ENCODE measurements around the gene LHFPL6. TPM values are rescaled to one million over a fixed set of nuclear protein-coding genes. Genes with fewer than 3 reads are reported as not detected.
A peak's percentile ranks its signal among the peaks of the same experiment; 100 is the strongest.

Gene LHFPL6
- total RNA-seq, 1 donor from 2014 or later, result 19.1 TPM

GRCh38 chr13:39596176-39596575 lies 6.8 kb downstream of the LHFPL6 start:
- no peak for DNase-seq (ENCODE audit: extremely low read depth, low read depth, low spot score)

- DNase-seq (ENCODE audit: extremely low read depth, low read depth, low spot score), result no peak
Measured at GRCh38 chr13:39590466-39591036, 12.4 kb downstream of the LHFPL6 start.

GRCh38 chr13:39588384-39588783 lies 14.6 kb downstream of the LHFPL6 start:
- no peak for DNase-seq (ENCODE audit: extremely low read depth, low read depth, low spot score)

GRCh38 chr13:39587939-39588338 lies 15.1 kb downstream of the LHFPL6 start:
- DNase-seq (ENCODE audit: extremely low read depth, low read depth, low spot score), result no peak

- DNase-seq (ENCODE audit: extremely low read depth, low read depth, low spot score), result no peak
Measured at GRCh38 chr13:39586958-39587605, 15.9 kb downstream of the LHFPL6 start.

GRCh38 chr13:39586151-39586550 lies 16.8 kb downstream of the LHFPL6 start:
- no peak for DNase-seq (ENCODE audit: extremely low read depth, low read depth, low spot score)

GRCh38 chr13:39585219-39585618 lies 17.8 kb downstream of the LHFPL6 start:
- DNase-seq (ENCODE audit: extremely low read depth, low read depth, low spot score), result no peak

- no peak for DNase-seq (ENCODE audit: extremely low read depth, low read depth, low spot score)
Measured at GRCh38 chr13:39580881-39581575, 22.0 kb downstream of the LHFPL6 start.

DNA sequence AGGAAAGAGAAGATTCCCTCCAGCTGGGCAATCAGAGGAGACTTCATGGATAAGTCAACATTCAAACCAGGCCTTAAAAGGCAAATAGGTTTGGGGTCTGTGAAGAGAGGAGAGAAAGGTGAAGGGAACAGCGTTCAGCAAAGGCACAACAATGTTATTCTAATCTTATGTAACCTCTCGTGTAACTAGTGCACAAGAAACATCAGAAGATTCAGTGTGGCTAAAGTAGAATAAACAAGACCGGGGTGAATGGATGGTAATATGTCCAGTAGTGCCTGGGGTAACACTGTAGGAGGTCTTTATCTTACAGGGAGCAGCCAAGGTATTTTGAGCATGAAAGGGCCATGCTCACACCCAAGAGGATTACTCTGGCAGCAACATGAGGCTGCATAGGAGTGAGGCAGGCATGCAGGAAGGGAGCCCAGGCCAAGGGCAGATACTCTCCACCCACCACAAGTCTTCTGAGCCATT lies 24.1 kb downstream of the LHFPL6 start:
- no peak for DNase-seq (ENCODE audit: extremely low read depth, low read depth, low spot score)

DNA sequence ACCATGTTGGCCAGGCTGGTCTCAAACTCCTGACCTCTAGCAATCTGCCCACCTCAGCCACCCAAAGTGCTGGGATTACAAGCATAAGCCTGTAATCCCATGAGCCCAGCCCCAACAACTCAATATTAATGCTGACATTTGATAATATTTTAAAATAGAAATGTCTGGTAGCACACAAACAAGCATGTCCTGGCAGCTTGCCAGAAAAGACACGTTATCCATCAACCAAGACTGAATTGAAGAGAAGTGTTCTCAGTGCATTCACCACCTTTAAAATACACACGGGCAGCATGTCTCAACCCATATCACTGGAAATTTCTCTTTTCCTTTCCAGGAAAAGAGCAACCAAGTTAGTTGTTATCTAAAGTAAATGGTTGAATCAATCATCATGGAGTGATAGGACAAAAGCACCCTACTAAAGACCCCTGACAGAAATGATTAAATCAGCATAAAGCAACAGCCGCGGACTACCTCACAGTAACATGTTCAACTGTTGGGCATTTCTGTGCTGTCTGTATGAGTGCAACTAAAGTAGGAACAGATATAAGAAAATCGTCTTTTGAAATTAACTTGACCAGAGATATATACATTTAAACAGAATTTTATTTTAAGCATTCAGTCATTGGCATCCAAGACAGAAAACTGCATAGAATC lies 25.0 kb downstream of the LHFPL6 start:
- no peak for DNase-seq (ENCODE audit: extremely low read depth, low read depth, low spot score)

DNA sequence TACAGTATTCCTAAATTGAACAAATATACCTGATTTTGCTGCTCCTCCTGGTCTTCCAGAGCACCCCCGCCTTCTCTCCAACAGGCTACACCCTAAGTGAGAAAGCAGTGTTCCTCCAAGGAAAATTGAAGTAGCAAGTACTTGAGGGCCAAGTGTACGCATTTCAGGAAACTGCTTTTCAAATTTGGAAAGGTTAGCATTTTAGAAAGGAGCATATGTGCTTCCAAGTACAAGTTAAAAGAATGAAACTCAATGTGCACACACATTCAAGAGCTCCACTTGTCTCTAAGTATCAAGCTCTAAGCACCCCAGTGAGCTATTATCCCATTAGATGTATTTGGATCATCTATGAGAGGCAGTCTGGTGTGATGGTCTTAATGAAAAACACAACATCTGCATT lies 25.8 kb downstream of the LHFPL6 start:
- no peak for DNase-seq (ENCODE audit: extremely low read depth, low read depth, low spot score)

- no peak for DNase-seq (ENCODE audit: extremely low read depth, low read depth, low spot score)
Measured at GRCh38 chr13:39575641-39576238, 27.3 kb downstream of the LHFPL6 start.

DNA sequence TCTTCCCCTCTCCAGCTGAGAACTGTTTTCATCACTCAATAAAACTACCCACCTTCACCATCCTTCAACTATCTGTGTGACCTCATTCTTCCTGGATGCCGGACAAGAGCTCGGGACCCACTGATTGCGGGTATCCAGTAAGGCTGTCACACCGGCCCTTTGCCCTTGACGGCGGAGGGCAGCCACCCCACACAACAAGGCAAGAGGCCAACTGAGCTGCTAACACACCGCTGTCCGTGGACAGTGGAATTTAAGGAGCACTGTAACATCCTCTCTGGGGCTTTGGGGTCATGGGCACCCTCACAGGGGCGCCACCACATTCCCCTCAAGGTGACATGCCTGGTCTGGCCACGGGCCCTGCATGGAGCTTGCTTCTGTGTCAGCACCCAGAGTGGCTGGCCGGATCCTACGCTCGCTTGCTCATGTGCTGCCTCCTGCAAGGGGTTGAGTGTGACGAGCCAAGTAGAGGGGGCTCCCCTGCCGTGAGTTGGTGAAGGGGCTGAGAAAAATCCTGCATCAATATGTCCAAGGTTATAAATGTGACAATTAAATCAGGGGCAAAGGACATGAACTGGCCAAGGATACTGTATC lies 31.4 kb downstream of the LHFPL6 start:
- DNase-seq (ENCODE audit: extremely low read depth, low read depth, low spot score), result no peak

DNA sequence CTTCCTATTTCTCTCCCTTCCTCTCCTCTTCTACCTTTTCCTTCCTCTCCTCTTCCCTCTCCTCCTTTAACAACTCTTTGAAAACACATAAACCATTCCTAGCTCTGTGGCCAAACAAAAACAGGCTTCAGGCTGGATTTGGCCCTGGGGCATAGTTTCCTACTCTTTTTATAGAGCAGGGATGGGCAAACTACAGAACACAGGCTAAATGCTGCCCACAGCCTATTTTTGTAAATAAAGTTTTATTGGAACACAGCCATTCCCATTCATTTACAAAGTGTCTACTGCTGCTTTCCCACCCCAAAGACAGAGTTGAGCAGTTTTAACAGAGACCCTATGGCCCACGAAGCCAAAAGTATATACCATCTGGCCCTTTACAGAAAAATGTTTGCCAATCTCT lies 35.4 kb downstream of the LHFPL6 start:
- DNase-seq (ENCODE audit: extremely low read depth, low read depth, low spot score), result no peak

GRCh38 chr13:39566216-39566869 lies 36.6 kb downstream of the LHFPL6 start:
- DNase-seq (ENCODE audit: extremely low read depth, low read depth, low spot score), result no peak

GRCh38 chr13:39565036-39565949 lies 37.7 kb downstream of the LHFPL6 start:
- peak; percentile 31 for DNase-seq (ENCODE audit: extremely low read depth, low read depth, low spot score)

DNA sequence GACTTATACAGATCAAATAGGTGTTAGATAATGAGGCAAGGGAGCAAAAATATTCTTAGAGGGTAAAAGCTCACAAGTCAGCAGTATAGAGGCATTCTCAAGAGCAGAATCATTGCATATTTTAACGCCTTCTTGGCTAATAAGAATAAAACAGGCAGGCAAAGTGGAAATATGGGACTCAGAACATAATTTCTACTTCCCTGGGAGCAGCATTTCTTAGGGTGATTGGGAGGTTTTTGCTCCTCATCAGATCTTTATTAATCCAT lies 39.6 kb downstream of the LHFPL6 start:
- DNase-seq (ENCODE audit: extremely low read depth, low read depth, low spot score), result no peak

- no peak for DNase-seq (ENCODE audit: extremely low read depth, low read depth, low spot score)
Measured at GRCh38 chr13:39561971-39562370, 41.0 kb downstream of the LHFPL6 start.

DNA sequence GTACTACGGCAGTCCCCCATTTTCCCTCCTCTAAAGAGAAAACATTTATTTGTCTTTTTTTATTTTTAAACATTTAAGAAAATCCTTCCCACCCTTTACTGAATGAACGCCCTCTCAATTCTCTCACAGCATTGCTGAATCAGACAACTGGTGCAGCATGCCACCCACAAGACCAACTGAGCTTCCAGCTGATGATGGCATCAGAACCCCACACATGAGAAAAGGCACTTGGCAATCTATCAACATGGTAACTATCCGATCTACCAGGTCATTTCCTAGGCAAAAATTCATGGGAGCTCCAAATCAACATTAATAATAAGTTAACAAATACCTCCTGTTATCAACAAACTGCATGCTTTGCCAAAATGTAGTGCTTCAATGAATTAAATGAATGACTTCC lies 43.1 kb downstream of the LHFPL6 start:
- DNase-seq (ENCODE audit: extremely low read depth, low read depth, low spot score), result no peak
